HepG2 (cell line): ENCODE measurements around the gene CD300LG. TPM values are rescaled to one million over a fixed set of nuclear protein-coding genes. Genes with fewer than 3 reads are reported as not detected.

Experiments used
- ATAC-seq: fragments of 200-7000 bp; cut with Tn5 transposase; 3 replicates; pipeline ENCODE4 v1.9.1; 2020; ENCODE audit warnings: mild to moderate bottlenecking, moderate library complexity
- BruUV-seq: library from RNA; stranded (reverse); fragments of 400-500 nt; replicated peaks from 2 replicates; lab custom pipeline; 2021; lab: Mats Ljungman, UMichigan
- CTCF ChIA-PET: fragments of 300-600 bp; formaldehyde crosslinking; extraction: SDS; loops from one replicate; lab custom pipeline; 2021; ENCODE audit warnings: low total read pairs, inconsistent platforms, low intra/inter-chr PET ratio; lab: Yijun Ruan, JAX
- POLR2A ChIA-PET: fragments of 350-600 bp; sonication (Branson Sonifier 250); formaldehyde crosslinking; loops from one replicate; lab custom pipeline; 2020; ENCODE audit warnings: antibody characterized with exemption, inconsistent platforms; lab: Yijun Ruan, JAX
- DNase-seq: peaks from one replicate; pipeline ENCODE4 v3.0.0-alpha.2; 2015; ENCODE audit warnings: low spot score
- FAIRE-seq: peaks from 3 replicates; lab custom pipeline; 2011; peaks lifted over from hg19 to GRCh38; lab: Jason Lieb, UNC
- H2AFZ ChIP-seq: one replicate; pipeline ENCODE4 v1.6.1; 2011; ENCODE audit warnings: low read length, inconsistent platforms
- H3K27ac ChIP-seq: fragments of 300-600 bp; 3 replicates; pipeline ENCODE4 v1.8.0; 2011; ENCODE audit warnings: mixed run types, mild to moderate bottlenecking, mixed read lengths, low read length, inconsistent platforms; ENCODE audit not compliant: insufficient read depth; ENCODE audit errors: extremely low read length
- H3K27me3 ChIP-seq, 2 experiments: fragments of 200-600 bp in 1 of 2; 2 replicates in 1 of 2; 3 replicates in 1 of 2; pipeline versions ENCODE4 v1.6.0 to v1.8.0; 2011; ENCODE audit warnings: low read length in 2 of 2, mild to moderate bottlenecking in 2 of 2, moderate library complexity in 2 of 2, inconsistent platforms in 1 of 2; ENCODE audit not compliant: insufficient read depth in 2 of 2, control insufficient read depth in 1 of 2
- H3K36me3 ChIP-seq, 2 experiments: fragments of 200-600 bp in 1 of 2; replicated peaks in 1 of 2; 2 replicates in 1 of 2; 3 replicates in 1 of 2; pipeline versions ENCODE4 v1.5.1 to v1.8.0; 2011; ENCODE audit warnings: low read length in 2 of 2, inconsistent platforms in 1 of 2; ENCODE audit not compliant: insufficient read depth in 2 of 2, control insufficient read depth in 1 of 2
- H3K4me1 ChIP-seq: 2 replicates; pipeline ENCODE4 v1.5.1; 2012; ENCODE audit warnings: low read length, inconsistent platforms; ENCODE audit not compliant: insufficient read depth
- H3K4me2 ChIP-seq: 2 replicates; pipeline ENCODE4 v1.6.0; 2011; ENCODE audit warnings: low read depth, low read length, inconsistent platforms
- H3K4me3 ChIP-seq, 3 experiments: fragments of 200-600 bp in 1 of 3; sonication (generic), shearing (Covaris generic) in 1 of 3; replicated peaks in 1 of 3; 2 replicates each; pipeline ENCODE4 v1.5.1; 2011 to 2016; ENCODE audit warnings: low read length in 3 of 3, inconsistent platforms in 2 of 3, low read depth in 2 of 3, mild to moderate bottlenecking in 2 of 3, control low read depth in 1 of 3, mixed read lengths in 1 of 3; ENCODE audit not compliant: insufficient read depth in 1 of 3
- H3K79me2 ChIP-seq: one replicate; pipeline ENCODE4 v1.6.1; 2011; ENCODE audit warnings: low read length, inconsistent platforms; ENCODE audit not compliant: insufficient read depth
- H3K9ac ChIP-seq: 2 replicates; pipeline ENCODE4 v1.6.0; 2011; ENCODE audit warnings: mild to moderate bottlenecking, low read depth, low read length, inconsistent platforms; ENCODE audit not compliant: insufficient read depth
- H3K9me3 ChIP-seq: 2 replicates; pipeline ENCODE4 v1.5.1; 2012; ENCODE audit warnings: mild to moderate bottlenecking, low read length
- H4K20me1 ChIP-seq: 2 replicates; pipeline ENCODE4 v1.6.0; 2011; ENCODE audit warnings: inconsistent platforms, mild to moderate bottlenecking, low read length, moderate library complexity; ENCODE audit not compliant: insufficient read depth
- ESRRA ChIP-seq: sonication (generic); formaldehyde crosslinking; IDR thresholded peaks from 2 replicates; pipeline ENCODE4 v1.5.1; 2020; ENCODE audit warnings: mild to moderate bottlenecking, low read depth, missing genetic modification reagents
- IKZF4 ChIP-seq: sonication (generic); formaldehyde crosslinking; IDR thresholded peaks from 2 replicates; pipeline ENCODE4 v1.5.1; 2020; ENCODE audit warnings: borderline replicate concordance, mild to moderate bottlenecking, low read depth, missing genetic modification reagents; ENCODE audit errors: not compliant biosample characterization
- NCOA2 ChIP-seq: sonication (generic); formaldehyde crosslinking; IDR thresholded peaks from 2 replicates; pipeline ENCODE4 v1.8.0; 2022; ENCODE audit warnings: inconsistent platforms
- NCOA5 ChIP-seq: sonication (generic); formaldehyde crosslinking; IDR thresholded peaks from 2 replicates; pipeline ENCODE4 v1.4.0; 2020; ENCODE audit warnings: missing genetic modification reagents
- RELA ChIP-seq: sonication (generic); formaldehyde crosslinking; IDR thresholded peaks from 2 replicates; pipeline ENCODE4 v1.4.0; 2020; ENCODE audit warnings: missing genetic modification reagents
- SATB2 ChIP-seq: sonication (generic); formaldehyde crosslinking; IDR thresholded peaks from 2 replicates; pipeline ENCODE4 v1.5.0; 2020; ENCODE audit warnings: missing genetic modification reagents
- STAG1 ChIP-seq: sonication (generic); formaldehyde crosslinking; IDR thresholded peaks from 2 replicates; pipeline ENCODE4 v1.4.0; 2020; ENCODE audit warnings: missing genetic modification reagents
- TEAD2 ChIP-seq: sonication (generic); formaldehyde crosslinking; IDR thresholded peaks from 2 replicates; pipeline ENCODE4 v1.9.0; 2021; ENCODE audit warnings: missing genetic modification reagents
- ZBTB38 ChIP-seq: sonication (generic); formaldehyde crosslinking; IDR thresholded peaks from 2 replicates; pipeline ENCODE4 v1.5.1; 2020; ENCODE audit warnings: mild to moderate bottlenecking, missing genetic modification reagents
- ZFP37 ChIP-seq: sonication (generic); formaldehyde crosslinking; IDR thresholded peaks from 2 replicates; pipeline ENCODE4 v1.4.0; 2020; ENCODE audit warnings: missing genetic modification reagents, borderline replicate concordance
- ZNF10 ChIP-seq: sonication (generic); formaldehyde crosslinking; IDR thresholded peaks from 2 replicates; pipeline ENCODE4 v1.4.0; 2020; ENCODE audit warnings: mild to moderate bottlenecking, low read depth, missing genetic modification reagents, borderline replicate concordance
- ZNF12 ChIP-seq: sonication (generic); formaldehyde crosslinking; IDR thresholded peaks from 2 replicates; pipeline ENCODE4 v1.5.0; 2020; ENCODE audit warnings: missing genetic modification reagents
- ZNF3 ChIP-seq: IDR thresholded peaks from 2 replicates; pipeline ENCODE4 v1.7.0; 2017; ENCODE audit warnings: inconsistent platforms
- ZNF570 ChIP-seq: sonication (generic); formaldehyde crosslinking; IDR thresholded peaks from 2 replicates; pipeline ENCODE4 v1.4.0; 2020; ENCODE audit warnings: mild to moderate bottlenecking, missing genetic modification reagents, borderline replicate concordance
- WGBS: methylation state at CpG from one replicate; pipeline ENCODE4 v1.1.6; 2017; ENCODE audit warnings: low lambda C conversion rate; 5-methylcytosine and 5-hydroxymethylcytosine counted together
- in situ Hi-C: cut with HindIII; loops from 2 replicates; pipeline ENCODE4 v1.10.0; 2017; ENCODE audit warnings: low pct_unique_long_range_greater_than_20kb; ENCODE audit not compliant: extremely low pct_ligation_motif_present
- intact Hi-C: fragments of 100-400 bp; cut with micrococcal nuclease; formaldehyde crosslinking; loops from one replicate; pipeline ENCODE4 v1.10.0; 2022; ENCODE audit not compliant: unreplicated experiment
- polyA plus RNA-seq, 8 experiments: library from polyadenylated mRNA; depleted of rRNA in 3 of 8; stranded (reverse) in 7 of 8; unstranded in 1 of 8; fragments of >200 nt; fragmentation: Illumina TruSeq in 4 of 8; extraction: Trizol in 4 of 8; gene quantifications; 2 replicates each; pipeline versions ENCODE4 v1.2.1 to v1.2.3, GENCODE V29; 2011 to 2016; ENCODE audit warnings: low read depth in 4 of 8, missing spikeins in 1 of 8, mixed read lengths in 1 of 8; ENCODE audit not compliant: insufficient read depth in 1 of 8
- total RNA-seq, 5 experiments: library from RNA; depleted of rRNA; stranded (reverse); fragments of >200 nt; fragmentation: Illumina TruSeq; extraction: Trizol; gene quantifications; 2 replicates each; pipeline ENCODE4 v1.2.3, GENCODE V29; 2016; ENCODE audit warnings: low read depth in 1 of 5

Gene CD300LG
- total and polyA plus RNA-seq, 2 of the 13 experiments (the other 11 are each of a cell fraction or from before 2014, with no cell fraction given) = not detected

DNA sequence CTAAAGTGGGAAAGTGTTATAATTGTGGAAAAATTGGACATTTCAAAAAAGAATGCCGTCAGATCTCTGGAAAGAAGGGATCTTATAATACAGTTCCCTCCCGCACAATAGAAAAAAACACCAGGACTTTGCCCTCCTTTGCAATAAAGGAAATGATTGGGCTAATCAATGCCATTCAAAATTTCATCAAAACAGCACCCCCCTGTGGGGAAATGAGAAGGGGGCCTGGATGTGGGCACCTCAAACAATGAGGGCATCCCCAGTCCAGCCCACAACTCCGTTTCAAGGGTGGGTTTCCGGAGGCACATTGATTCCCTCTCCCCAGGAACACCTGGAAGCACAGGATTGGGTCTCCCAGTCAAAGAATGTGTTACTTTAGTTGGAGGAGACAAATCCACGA, 26.1 kb downstream of the CD300LG start:
- intact Hi-C loops (no loop called here), in situ Hi-C loops (no loop called here)
- Histone ChIP-seq H3K27ac (no peak overlapping the region), H3K9me3 (no peaks in the 10 kb centered on the region), H3K9ac (no peak overlapping the region), H3K79me2 (no peaks in the 10 kb centered on the region), H3K4me3 (no peak overlapping the region), H2AFZ (no peak overlapping the region), H4K20me1 (no peaks in the 10 kb centered on the region), H3K4me2 (no peak overlapping the region), H3K27me3 (peaks cover 0 to 5% of the 10 kb centered on the region in 2 experiments; a peak in 3 of 5 replicates), H3K4me1 (peaks cover 11% of the 10 kb centered on the region; the same call in 1 of the 2 replicates), H3K36me3 (no peaks in the 10 kb centered on the region)
- WGBS = 56% methylated on average over 5 of the region's 5 CpGs
- no peak for ATAC-seq
- no peak for FAIRE-seq
- POLR2A ChIA-PET = no interaction called here
- no TSS peak for BruUV-seq
- TF ChIP-seq ZNF12 (CRISPR knock-in tag) = no peak
- TF ChIP-seq NCOA5 = no peak
- no peak for TF ChIP-seq STAG1 (CRISPR knock-in tag)
- no peak for TF ChIP-seq SATB2 (CRISPR knock-in tag)
- TF ChIP-seq IKZF4 (CRISPR knock-in tag) = no peak
- no peak for TF ChIP-seq RELA
- no peak for TF ChIP-seq ZNF3 (CRISPR knock-in tag)
- TF ChIP-seq NCOA2 (CRISPR knock-in tag) = no peak
- no peak for TF ChIP-seq ZBTB38
- TF ChIP-seq ZFP37 (CRISPR knock-in tag) = no peak
- TF ChIP-seq TEAD2 = no peak
- TF ChIP-seq ZNF10 (CRISPR knock-in tag) = no peak
- TF ChIP-seq ZNF570 (CRISPR knock-in tag) = no peak
- no peak for TF ChIP-seq ESRRA (CRISPR knock-in tag)
- DNase-seq = no peak
- CTCF ChIA-PET = no interaction called here
